Liver (tissue), 9 donors: ENCODE measurements around the gene RTL10. TPM values are rescaled to one million over a fixed set of nuclear protein-coding genes. Genes with fewer than 3 reads are reported as not detected.

Experiments
- DNase-seq: peaks from one replicate; pipeline ENCODE4 v3.0.0-alpha.2; 2017; ENCODE audit warnings: low spot score
- H3K27ac ChIP-seq, 2 donors: one replicate each; pipeline ENCODE4 v1.7.0; 2013; ENCODE audit warnings: inconsistent platforms in 2 of 2, low read length in 2 of 2, control low read depth in 1 of 2, low read depth in 1 of 2, mild to moderate bottlenecking in 1 of 2
- H3K27me3 ChIP-seq, 4 donors: one replicate each; pipeline versions ENCODE4 v1.6.1 to v1.7.0; 2013; ENCODE audit warnings: low read length in 3 of 4, inconsistent platforms in 1 of 4, mild to moderate bottlenecking in 1 of 4, moderate library complexity in 1 of 4; ENCODE audit not compliant: control insufficient read depth in 4 of 4, insufficient read depth in 4 of 4
- H3K36me3 ChIP-seq, 4 donors: one replicate each; pipeline versions ENCODE4 v1.6.1 to v1.7.0; 2013; ENCODE audit warnings: low read length in 3 of 4, mild to moderate bottlenecking in 3 of 4, low read depth in 1 of 4, moderate library complexity in 1 of 4; ENCODE audit not compliant: control insufficient read depth in 4 of 4, insufficient read depth in 3 of 4
- H3K4me1 ChIP-seq, 4 donors: one replicate each; pipeline versions ENCODE4 v1.6.1 to v1.7.0; 2013; ENCODE audit warnings: low read length in 3 of 4, mild to moderate bottlenecking in 3 of 4, moderate library complexity in 1 of 4; ENCODE audit not compliant: control insufficient read depth in 4 of 4, insufficient read depth in 4 of 4
- H3K4me3 ChIP-seq, 3 donors: one replicate each; pipeline versions ENCODE4 v1.6.1 to v1.7.0; 2013; ENCODE audit warnings: low read length in 3 of 3, control low read depth in 1 of 3, low read depth in 1 of 3, mild to moderate bottlenecking in 1 of 3
- H3K9ac ChIP-seq, 2 donors: one replicate each; pipeline ENCODE4 v1.7.0; 2013; ENCODE audit warnings: low read length in 2 of 2, mild to moderate bottlenecking in 2 of 2, moderate library complexity in 2 of 2, control low read depth in 1 of 2, low read depth in 1 of 2
- H3K9me3 ChIP-seq, 4 donors: one replicate each; pipeline versions ENCODE4 v1.6.1 to v1.7.0; 2013; ENCODE audit warnings: low read length in 3 of 4; ENCODE audit not compliant: control insufficient read depth in 4 of 4
- EGR1 ChIP-seq, 2 donors: IDR thresholded peaks; 2 replicates each; pipeline ENCODE4 v1.6.1; 2016 to 2018; ENCODE audit warnings: antibody characterized with exemption in 2 of 2, low read depth in 2 of 2
- FOXA1 ChIP-seq: IDR thresholded peaks from 2 replicates; pipeline ENCODE4 v1.6.1; 2016; ENCODE audit warnings: antibody characterized with exemption
- FOXA2 ChIP-seq: IDR thresholded peaks from 2 replicates; pipeline ENCODE4 v1.6.1; 2016; ENCODE audit warnings: antibody characterized with exemption
- GABPA ChIP-seq, 2 donors: IDR thresholded peaks in 1 of 2; conservative IDR thresholded peaks in 1 of 2; 2 replicates each; pipeline ENCODE4 v1.6.1; 2016; ENCODE audit warnings: antibody characterized with exemption in 2 of 2, mild to moderate bottlenecking in 1 of 2, moderate library complexity in 1 of 2
- HNF4A ChIP-seq, 2 donors: conservative IDR thresholded peaks; 2 replicates each; pipeline ENCODE4 v1.6.1; 2016; ENCODE audit warnings: antibody characterized with exemption in 2 of 2, mild to moderate bottlenecking in 2 of 2
- HNF4G ChIP-seq: IDR thresholded peaks from 2 replicates; pipeline ENCODE4 v1.6.1; 2016; ENCODE audit warnings: antibody characterized with exemption
- JUND ChIP-seq, 2 donors: IDR thresholded peaks; 2 replicates each; pipeline ENCODE4 v1.6.1; 2016; ENCODE audit warnings: antibody characterized with exemption in 2 of 2
- NR2F2 ChIP-seq: IDR thresholded peaks from 2 replicates; pipeline ENCODE4 v1.6.1; 2016; ENCODE audit warnings: antibody characterized with exemption
- RAD21 ChIP-seq, 2 donors: IDR thresholded peaks; 2 replicates each; pipeline ENCODE4 v1.6.1; 2016; ENCODE audit warnings: antibody characterized with exemption in 2 of 2, mild to moderate bottlenecking in 2 of 2
- RXRA ChIP-seq, 2 donors: IDR thresholded peaks; 2 replicates each; pipeline ENCODE4 v1.6.1; 2017 to 2018; ENCODE audit warnings: antibody characterized with exemption in 2 of 2, mild to moderate bottlenecking in 1 of 2
- SP1 ChIP-seq: IDR thresholded peaks from 2 replicates; pipeline ENCODE4 v1.6.1; 2018; ENCODE audit warnings: antibody characterized with exemption, mild to moderate bottlenecking
- TAF1 ChIP-seq: conservative IDR thresholded peaks from 2 replicates; pipeline ENCODE4 v1.6.1; 2016; ENCODE audit warnings: antibody characterized with exemption, mild to moderate bottlenecking
- YY1 ChIP-seq: IDR thresholded peaks from 2 replicates; pipeline ENCODE4 v1.6.1; 2016; ENCODE audit warnings: antibody characterized with exemption, mild to moderate bottlenecking
- WGBS: extraction: QIAGEN DNeasy Blood & Tissue Kit; methylation state at CpG from one replicate; pipeline ENCODE4 v1.1.7; 2013; 5-methylcytosine and 5-hydroxymethylcytosine counted together
- polyA plus RNA-seq, 2 donors: library from polyadenylated mRNA; stranded (reverse) in 1 of 2; unstranded in 1 of 2; fragments of 200-250 nt in 1 of 2; fragments of >200 nt in 1 of 2; fragmentation: Nextera tagmentation in 1 of 2; extraction: Ambion mirVana in 1 of 2; gene quantifications; one replicate each; pipeline versions ENCODE4 v1.2.1 to v1.2.3, GENCODE V29; 2013 to 2015
- total RNA-seq, 2 donors: library from RNA; depleted of rRNA; stranded (reverse); fragments of >200 nt; gene quantifications; one replicate each; pipeline ENCODE4 v1.2.3, GENCODE V29; 2014
- TF ChIP-seq, protein P1 (sequence below): IDR thresholded peaks from 2 replicates; pipeline ENCODE4 v1.6.1; 2016; ENCODE audit warnings: antibody characterized with exemption
- TF ChIP-seq, protein P2 (sequence below): IDR thresholded peaks from 2 replicates; pipeline ENCODE4 v1.6.1; 2016; ENCODE audit warnings: antibody characterized with exemption, mild to moderate bottlenecking
- TF ChIP-seq, protein P3 (sequence below): IDR thresholded peaks from 2 replicates; pipeline ENCODE4 v1.6.1; 2016; ENCODE audit warnings: antibody characterized with exemption
- TF ChIP-seq, protein P4 (sequence below): fragments of 150-350 bp; IDR thresholded peaks from 2 replicates; pipeline ENCODE4 v1.5.1; 2017; ENCODE audit warnings: improper control_type of control experiment, low read depth, low read length; ENCODE audit not compliant: missing input control
- TF ChIP-seq, protein P5 (sequence below): IDR thresholded peaks from 2 replicates; pipeline ENCODE4 v1.6.1; 2016; ENCODE audit warnings: antibody characterized with exemption
- donor health status: healthy.
- donor health status: healthy.
- donor health status: healthy.
- donor health status: healthy.
- donor health status: healthy.

Gene RTL10
- total and polyA plus RNA-seq, 4 donors: 4.2 to 8.3 (median 7.4) TPM

DNA sequence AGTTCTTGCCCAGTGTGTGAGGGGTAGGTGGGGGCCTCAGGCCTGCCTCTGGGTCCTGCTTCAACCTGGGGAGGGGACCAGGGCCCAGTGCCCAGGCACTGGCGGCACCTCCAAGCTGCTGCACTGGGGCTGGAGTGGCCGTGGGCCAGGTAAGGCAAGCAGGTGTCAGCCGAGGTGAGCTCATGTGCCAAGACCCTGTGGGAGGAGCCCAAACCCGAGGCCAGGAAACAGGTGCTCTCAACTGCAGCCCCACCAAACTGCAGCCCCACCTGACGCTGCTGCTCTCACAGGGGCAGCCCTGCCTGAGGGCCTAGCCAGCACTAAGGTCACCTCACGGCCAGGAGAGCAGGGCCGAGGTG is 18.1 kb upstream of the RTL10 start:
- Histone ChIP-seq H3K27me3 (no peaks in the 10 kb centered on the region), H3K27ac (no peak overlapping the region), H3K9me3 (no peaks in the 10 kb centered on the region), H3K4me3 (no peak overlapping the region), H3K9ac (no peak overlapping the region), H3K36me3 (peaks cover 0 to 2% (median under 1%) of the 10 kb centered on the region in 4 donors), H3K4me1 (no peaks in the 10 kb centered on the region)
- 40% methylated on average over 7 of the region's 7 CpGs for WGBS
- TF ChIP-seq FOXA1 (no peak), RAD21 (IDR thresholded peaks at IDR 0.05) (no peak), YY1 (no peak), GABPA (IDR thresholded peaks at IDR 0.05 in 1 of 2, conservative IDR thresholded peaks at IDR 0.05 in 1 of 2) (no peak), SP1 (no peak), FOXA2 (no peak), JUND (IDR thresholded peaks at IDR 0.05) (no peak), EGR1 (IDR thresholded peaks at IDR 0.05; ENCODE audit: low read depth in 2 of 2) (no peak), RXRA (IDR thresholded peaks at IDR 0.05) (no peak), TAF1 (no peak), NR2F2 (no peak), HNF4A (conservative IDR thresholded peaks at IDR 0.05) (no peak), HNF4G (no peak)
- TF ChIP-seq, protein P1, sequence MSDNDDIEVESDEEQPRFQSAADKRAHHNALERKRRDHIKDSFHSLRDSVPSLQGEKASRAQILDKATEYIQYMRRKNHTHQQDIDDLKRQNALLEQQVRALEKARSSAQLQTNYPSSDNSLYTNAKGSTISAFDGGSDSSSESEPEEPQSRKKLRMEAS: no peak
- TF ChIP-seq, protein P2, sequence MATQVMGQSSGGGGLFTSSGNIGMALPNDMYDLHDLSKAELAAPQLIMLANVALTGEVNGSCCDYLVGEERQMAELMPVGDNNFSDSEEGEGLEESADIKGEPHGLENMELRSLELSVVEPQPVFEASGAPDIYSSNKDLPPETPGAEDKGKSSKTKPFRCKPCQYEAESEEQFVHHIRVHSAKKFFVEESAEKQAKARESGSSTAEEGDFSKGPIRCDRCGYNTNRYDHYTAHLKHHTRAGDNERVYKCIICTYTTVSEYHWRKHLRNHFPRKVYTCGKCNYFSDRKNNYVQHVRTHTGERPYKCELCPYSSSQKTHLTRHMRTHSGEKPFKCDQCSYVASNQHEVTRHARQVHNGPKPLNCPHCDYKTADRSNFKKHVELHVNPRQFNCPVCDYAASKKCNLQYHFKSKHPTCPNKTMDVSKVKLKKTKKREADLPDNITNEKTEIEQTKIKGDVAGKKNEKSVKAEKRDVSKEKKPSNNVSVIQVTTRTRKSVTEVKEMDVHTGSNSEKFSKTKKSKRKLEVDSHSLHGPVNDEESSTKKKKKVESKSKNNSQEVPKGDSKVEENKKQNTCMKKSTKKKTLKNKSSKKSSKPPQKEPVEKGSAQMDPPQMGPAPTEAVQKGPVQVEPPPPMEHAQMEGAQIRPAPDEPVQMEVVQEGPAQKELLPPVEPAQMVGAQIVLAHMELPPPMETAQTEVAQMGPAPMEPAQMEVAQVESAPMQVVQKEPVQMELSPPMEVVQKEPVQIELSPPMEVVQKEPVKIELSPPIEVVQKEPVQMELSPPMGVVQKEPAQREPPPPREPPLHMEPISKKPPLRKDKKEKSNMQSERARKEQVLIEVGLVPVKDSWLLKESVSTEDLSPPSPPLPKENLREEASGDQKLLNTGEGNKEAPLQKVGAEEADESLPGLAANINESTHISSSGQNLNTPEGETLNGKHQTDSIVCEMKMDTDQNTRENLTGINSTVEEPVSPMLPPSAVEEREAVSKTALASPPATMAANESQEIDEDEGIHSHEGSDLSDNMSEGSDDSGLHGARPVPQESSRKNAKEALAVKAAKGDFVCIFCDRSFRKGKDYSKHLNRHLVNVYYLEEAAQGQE: no peak
- TF ChIP-seq, protein P3, sequence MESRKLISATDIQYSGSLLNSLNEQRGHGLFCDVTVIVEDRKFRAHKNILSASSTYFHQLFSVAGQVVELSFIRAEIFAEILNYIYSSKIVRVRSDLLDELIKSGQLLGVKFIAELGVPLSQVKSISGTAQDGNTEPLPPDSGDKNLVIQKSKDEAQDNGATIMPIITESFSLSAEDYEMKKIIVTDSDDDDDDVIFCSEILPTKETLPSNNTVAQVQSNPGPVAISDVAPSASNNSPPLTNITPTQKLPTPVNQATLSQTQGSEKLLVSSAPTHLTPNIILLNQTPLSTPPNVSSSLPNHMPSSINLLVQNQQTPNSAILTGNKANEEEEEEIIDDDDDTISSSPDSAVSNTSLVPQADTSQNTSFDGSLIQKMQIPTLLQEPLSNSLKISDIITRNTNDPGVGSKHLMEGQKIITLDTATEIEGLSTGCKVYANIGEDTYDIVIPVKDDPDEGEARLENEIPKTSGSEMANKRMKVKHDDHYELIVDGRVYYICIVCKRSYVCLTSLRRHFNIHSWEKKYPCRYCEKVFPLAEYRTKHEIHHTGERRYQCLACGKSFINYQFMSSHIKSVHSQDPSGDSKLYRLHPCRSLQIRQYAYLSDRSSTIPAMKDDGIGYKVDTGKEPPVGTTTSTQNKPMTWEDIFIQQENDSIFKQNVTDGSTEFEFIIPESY: no peak
- TF ChIP-seq, protein P4, sequence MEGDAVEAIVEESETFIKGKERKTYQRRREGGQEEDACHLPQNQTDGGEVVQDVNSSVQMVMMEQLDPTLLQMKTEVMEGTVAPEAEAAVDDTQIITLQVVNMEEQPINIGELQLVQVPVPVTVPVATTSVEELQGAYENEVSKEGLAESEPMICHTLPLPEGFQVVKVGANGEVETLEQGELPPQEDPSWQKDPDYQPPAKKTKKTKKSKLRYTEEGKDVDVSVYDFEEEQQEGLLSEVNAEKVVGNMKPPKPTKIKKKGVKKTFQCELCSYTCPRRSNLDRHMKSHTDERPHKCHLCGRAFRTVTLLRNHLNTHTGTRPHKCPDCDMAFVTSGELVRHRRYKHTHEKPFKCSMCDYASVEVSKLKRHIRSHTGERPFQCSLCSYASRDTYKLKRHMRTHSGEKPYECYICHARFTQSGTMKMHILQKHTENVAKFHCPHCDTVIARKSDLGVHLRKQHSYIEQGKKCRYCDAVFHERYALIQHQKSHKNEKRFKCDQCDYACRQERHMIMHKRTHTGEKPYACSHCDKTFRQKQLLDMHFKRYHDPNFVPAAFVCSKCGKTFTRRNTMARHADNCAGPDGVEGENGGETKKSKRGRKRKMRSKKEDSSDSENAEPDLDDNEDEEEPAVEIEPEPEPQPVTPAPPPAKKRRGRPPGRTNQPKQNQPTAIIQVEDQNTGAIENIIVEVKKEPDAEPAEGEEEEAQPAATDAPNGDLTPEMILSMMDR: no peak
- TF ChIP-seq, protein P5, sequence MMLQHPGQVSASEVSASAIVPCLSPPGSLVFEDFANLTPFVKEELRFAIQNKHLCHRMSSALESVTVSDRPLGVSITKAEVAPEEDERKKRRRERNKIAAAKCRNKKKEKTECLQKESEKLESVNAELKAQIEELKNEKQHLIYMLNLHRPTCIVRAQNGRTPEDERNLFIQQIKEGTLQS: no peak
- no peak for DNase-seq
